ENCODE results near the gene SUMO2. TPM values are rescaled to one million over a fixed set of nuclear protein-coding genes. Genes with fewer than 3 reads are reported as not detected.

The SUMO2 gene
- total and polyA plus RNA-seq, 2 of the 13 experiments (the other 11 are each of a cell fraction or from before 2014, with no cell fraction given), result 337 to 553 TPM

GRCh38 chr17:75205037-75205792 lies 22.5 kb upstream of the SUMO2 start, which contains the start of gene NUP85 (continued):
- TF ChIP-seq BATF2 (CRISPR knock-in tag; IDR thresholded peaks at IDR 0.05) (no peak), ZNF407 (CRISPR knock-in tag; IDR thresholded peaks at IDR 0.05; ENCODE audit: not compliant biosample characterization) (peak; percentile 72), AHDC1 (CRISPR knock-in tag; IDR thresholded peaks at IDR 0.05; ENCODE audit: borderline replicate concordance) (peak; percentile 81), ZNF160 (CRISPR knock-in tag; IDR thresholded peaks at IDR 0.05) (peak; percentile 80; the same call in 1 of the 2 replicates), NFE2L1 (CRISPR knock-in tag; IDR thresholded peaks at IDR 0.05; ENCODE audit: borderline replicate concordance) (no peak; the same call in 1 of the 2 replicates), ZNF431 (CRISPR knock-in tag; IDR thresholded peaks at IDR 0.05; ENCODE audit: borderline replicate concordance, low read depth) (peak; percentile 52; the same call in 1 of the 2 replicates), YY1 (IDR thresholded peaks at IDR 0.05; ENCODE audit: insufficient read depth, insufficient replicate concordance, low read depth, low read length) (no peak), KLF15 (CRISPR knock-in tag; IDR thresholded peaks at IDR 0.05; ENCODE audit: borderline replicate concordance) (peak; percentile 20; the same call in 1 of the 2 replicates)

All from HepG2 (cell line).